ENCODE measurements around the gene FTO.

GRCh38 chr16:54022362-54022761 lies 318.4 kb downstream of the FTO start:
- TF ChIP-seq POLR2A (IDR thresholded peaks at IDR 0.05) = no peak
- TF ChIP-seq CTCF (IDR thresholded peaks at IDR 0.05 in 4 of 5, conservative IDR thresholded peaks at IDR 0.05 in 1 of 5) = no peak

All from gastrocnemius medialis (tissue), 4 donors.